RWPE1 (cell line): Measurements from ENCODE around the gene HS6ST3.
A peak's percentile ranks its signal among the peaks of the same experiment; 100 is the strongest.

ENCODE experiments used
- CTCF ChIA-PET: fragments of 350-600 bp; sonication (Branson Sonifier 250); formaldehyde crosslinking; extraction: SDS; loops from one replicate; lab custom pipeline; 2021; lab: Yijun Ruan, JAX
- POLR2A ChIA-PET: fragments of 400-600 bp; formaldehyde crosslinking; extraction: SDS; loops from one replicate; lab custom pipeline; 2020; ENCODE audit warnings: antibody characterized with exemption; ENCODE audit not compliant: low non-redundant PET; lab: Yijun Ruan, JAX
- DNase-seq: peaks from one replicate; pipeline ENCODE4 v3.0.0; 2012; ENCODE audit warnings: low spot score
- H3K27ac ChIP-seq: fragments of 450-650 bp; 2 replicates; pipeline ENCODE4 v1.5.1; 2017
- TF ChIP-seq, protein P1 (sequence below): fragments of 450-650 bp; conservative IDR thresholded peaks from 2 replicates; pipeline ENCODE4 v1.5.1; 2017; ENCODE audit warnings: low read depth, mild to moderate bottlenecking

Gene HS6ST3

DNA sequence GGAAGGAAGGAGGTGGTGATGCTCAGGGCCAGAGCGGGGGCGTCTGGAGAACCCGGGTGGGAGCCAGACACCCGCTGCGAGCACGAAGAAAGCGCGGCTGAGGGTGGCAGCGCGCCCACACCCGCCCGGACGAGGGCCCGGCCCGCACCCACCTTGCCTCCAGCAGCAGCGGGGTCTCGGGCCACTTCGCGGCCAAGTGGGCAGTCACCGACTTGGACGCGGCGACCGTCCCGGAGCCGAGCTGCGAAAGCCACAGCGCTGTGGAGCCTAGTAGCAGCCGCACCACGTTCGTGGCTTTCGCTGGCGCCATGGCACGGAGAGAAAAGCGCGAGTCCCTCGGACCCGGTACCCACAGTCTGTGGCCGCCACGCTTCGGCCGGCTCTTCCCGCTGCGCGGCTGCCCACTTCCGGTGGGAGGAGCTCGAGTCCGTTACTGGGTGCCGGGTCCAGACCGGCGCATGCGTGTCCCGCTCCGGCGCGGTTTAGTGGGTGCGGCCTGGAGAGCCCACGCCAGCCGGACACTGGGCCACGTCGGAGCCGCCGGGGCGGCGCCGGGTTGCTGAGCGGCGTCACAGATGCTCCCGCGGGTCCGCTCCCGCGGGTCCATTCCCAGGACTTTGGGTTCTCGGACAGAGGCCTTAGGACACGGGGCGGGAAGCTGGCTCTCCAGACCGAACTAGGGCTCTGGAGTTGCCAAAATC is 36.8 kb upstream of the HS6ST3 start, which contains the start of gene UGGT2:
TSS of gene UGGT2 (minus strand) at position 399 of the 701 bp plus-strand sequence. CDS start at position 310, 89 bp downstream.
- ChIA-PET CTCF (no interaction called here), POLR2A (interaction anchor here (0.6 to 0.9 kb wide), 4 partner anchors 18 to 952 kb away, joined by 3 read pairs; no protein-coding TSS in a partner anchor)
- peak within 1 kb of the TSS; percentile 81 for H3K27ac ChIP-seq

DNA sequence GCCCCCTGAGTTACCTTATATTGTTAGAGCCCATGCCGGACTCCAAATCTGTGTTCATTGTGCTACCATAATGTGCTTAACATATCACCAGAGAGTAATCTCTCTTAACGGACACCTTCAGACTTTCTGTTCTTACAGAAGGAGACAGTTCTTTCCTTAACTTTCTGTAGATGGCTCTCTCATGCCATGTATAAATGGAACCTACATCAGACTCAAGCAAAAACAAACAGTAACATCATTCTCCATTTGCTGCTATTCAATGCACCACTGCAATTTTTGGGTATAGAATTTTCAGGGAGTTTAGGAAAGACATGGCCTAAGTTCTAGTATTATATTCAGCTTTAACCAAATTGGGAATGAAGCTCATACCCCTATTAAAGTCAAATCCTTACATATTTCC is 24.1 kb upstream of the HS6ST3 start:
- ChIA-PET POLR2A (no interaction called here), CTCF (interaction anchor here (0.8 kb wide), 1 partner anchor 10 kb away, joined by 3 read pairs; no protein-coding TSS in a partner anchor)
- H3K27ac ChIP-seq = no peak overlapping the region
- DNase-seq = no peak
- TF ChIP-seq, protein P1, sequence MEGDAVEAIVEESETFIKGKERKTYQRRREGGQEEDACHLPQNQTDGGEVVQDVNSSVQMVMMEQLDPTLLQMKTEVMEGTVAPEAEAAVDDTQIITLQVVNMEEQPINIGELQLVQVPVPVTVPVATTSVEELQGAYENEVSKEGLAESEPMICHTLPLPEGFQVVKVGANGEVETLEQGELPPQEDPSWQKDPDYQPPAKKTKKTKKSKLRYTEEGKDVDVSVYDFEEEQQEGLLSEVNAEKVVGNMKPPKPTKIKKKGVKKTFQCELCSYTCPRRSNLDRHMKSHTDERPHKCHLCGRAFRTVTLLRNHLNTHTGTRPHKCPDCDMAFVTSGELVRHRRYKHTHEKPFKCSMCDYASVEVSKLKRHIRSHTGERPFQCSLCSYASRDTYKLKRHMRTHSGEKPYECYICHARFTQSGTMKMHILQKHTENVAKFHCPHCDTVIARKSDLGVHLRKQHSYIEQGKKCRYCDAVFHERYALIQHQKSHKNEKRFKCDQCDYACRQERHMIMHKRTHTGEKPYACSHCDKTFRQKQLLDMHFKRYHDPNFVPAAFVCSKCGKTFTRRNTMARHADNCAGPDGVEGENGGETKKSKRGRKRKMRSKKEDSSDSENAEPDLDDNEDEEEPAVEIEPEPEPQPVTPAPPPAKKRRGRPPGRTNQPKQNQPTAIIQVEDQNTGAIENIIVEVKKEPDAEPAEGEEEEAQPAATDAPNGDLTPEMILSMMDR = no peak

More for the DNA sequence above, 36.8 kb upstream of the HS6ST3 start, which contains the start of gene UGGT2:
- peak; percentile 98 for DNase-seq
- TF ChIP-seq, protein P1 = no peak

DNA sequence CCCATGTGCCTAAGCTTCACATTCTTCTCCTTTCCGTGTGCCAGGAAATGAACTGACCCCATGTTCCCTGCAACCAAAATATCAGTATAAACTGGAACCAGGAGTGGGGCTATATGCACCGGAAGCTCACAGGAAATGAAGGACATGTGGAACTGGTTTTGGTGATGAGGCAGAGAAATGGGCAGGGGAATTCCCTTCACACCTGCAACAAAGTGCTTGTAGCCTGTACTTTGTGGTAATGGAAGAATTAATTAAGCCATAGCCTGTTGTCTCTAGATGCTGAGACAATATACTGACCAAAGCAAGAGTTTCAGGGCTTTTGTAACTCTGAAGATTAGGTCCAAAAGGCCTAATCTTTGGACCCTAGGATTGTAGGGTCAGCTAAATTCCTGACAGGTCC is 21.2 kb upstream of the HS6ST3 start:
- TF ChIP-seq, protein P1 = no peak
- CTCF ChIA-PET = interaction anchor here (0.5 kb wide), 1 partner anchor 378 kb away, joined by 3 read pairs; no protein-coding TSS in a partner anchor
- POLR2A ChIA-PET = no interaction called here
- no peak overlapping the region for H3K27ac ChIP-seq
- DNase-seq = no peak

DNA sequence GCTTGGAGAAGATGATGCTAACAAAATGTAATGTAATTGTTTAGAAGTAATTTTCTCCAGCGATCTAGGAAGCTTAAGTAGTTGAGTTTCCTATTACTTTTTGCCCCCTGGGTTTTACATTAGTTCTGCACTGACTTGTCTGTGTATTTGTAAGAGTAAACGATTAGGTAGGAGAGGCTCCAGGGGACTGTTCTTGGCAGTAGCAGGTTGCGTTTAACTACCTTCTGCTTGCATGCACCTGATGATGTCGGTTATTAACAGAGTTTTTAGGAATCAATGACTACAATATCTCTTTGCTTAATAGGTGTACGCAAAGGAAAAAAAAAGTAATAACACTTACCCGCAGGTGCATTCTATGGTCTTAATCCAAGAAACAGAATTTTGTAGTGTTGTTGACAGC is 18.4 kb upstream of the HS6ST3 start:
- TF ChIP-seq, protein P1 = no peak
- POLR2A ChIA-PET = interaction anchor here (0.9 kb wide), 1 partner anchor 18 kb away, joined by 3 read pairs; the partner anchor contains the start of gene UGGT2
- CTCF ChIA-PET = no interaction called here
- DNase-seq = no peak
- H3K27ac ChIP-seq = no peak overlapping the region

DNA sequence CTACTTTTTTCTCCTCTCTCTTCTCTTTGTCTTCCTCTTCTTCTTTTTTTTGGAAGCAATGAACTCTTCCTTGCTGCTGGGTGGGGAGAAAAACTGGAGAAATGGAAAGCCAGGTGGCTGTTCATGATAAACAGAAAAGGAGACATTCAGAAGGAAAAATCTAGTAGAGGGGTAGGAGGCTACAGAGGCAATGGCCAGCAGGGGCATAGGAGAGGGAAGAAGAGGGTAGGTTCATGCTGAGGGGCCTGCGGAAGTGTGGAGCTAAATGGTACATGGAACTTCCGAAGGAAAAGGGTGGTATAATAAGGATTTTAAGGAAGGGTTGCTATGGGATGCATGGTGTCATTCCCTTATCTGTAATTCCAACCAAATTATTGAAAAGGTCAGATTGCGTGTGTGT is 17.5 kb upstream of the HS6ST3 start:
- H3K27ac ChIP-seq = no peak overlapping the region
- ChIA-PET CTCF (no interaction called here), POLR2A (no interaction called here)
- DNase-seq = no peak
- TF ChIP-seq, protein P1 = no peak

DNA sequence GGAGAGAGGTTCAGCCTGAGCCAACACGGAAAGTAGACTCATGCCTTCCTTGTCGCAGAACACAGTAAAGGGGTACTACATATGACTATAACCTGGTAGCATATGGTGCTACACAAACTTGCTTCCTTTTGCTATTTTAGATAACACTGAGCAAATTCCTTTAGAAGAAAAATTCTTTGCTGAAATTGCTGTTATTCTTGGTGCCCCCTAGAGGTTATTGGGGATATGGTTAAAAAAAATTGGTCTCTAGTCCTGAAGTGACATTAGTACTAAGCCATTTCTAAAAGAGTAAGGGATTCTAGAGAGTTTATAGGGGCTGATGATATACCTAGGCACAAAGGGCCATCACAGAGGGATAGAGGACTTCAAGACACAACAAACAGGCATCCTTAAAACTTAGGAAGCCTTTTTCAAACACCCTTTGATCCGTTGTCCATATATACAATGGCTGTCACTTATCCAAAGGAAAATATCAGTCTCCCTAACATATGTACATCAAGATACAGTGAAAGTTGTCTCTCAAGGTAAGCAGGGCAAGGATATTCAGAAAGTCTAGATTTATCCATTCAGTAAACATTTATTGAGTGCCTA is 13.9 kb upstream of the HS6ST3 start:
- TF ChIP-seq, protein P1 = peak; percentile 39
- POLR2A ChIA-PET = no interaction called here
- peak; percentile 21 for DNase-seq
- no peak overlapping the region for H3K27ac ChIP-seq
- CTCF ChIA-PET = interaction anchor here (0.6 to 0.8 kb wide), 3 partner anchors 10 to 33 kb away, joined by 3 read pairs; no protein-coding TSS in a partner anchor
